H1 (cell line): Measurements from ENCODE around the gene WDR43.

Experiments
- EZH2 ChIP-seq: fragments of 200-600 bp; sonication (generic); IDR thresholded peaks from 2 replicates; pipeline ENCODE4 v1.7.1; 2012; ENCODE audit warnings: low read depth, mild to moderate bottlenecking, moderate library complexity, low read length, inconsistent platforms; ENCODE audit not compliant: severe bottlenecking
- FOSL1 ChIP-seq: IDR thresholded peaks from 2 replicates; pipeline ENCODE4 v1.6.1; 2011; ENCODE audit warnings: mild to moderate bottlenecking, low read depth, low read length, moderate library complexity; ENCODE audit not compliant: insufficient read depth
- SP1 ChIP-seq: IDR thresholded peaks from 2 replicates; pipeline ENCODE4 v1.6.1; 2011; ENCODE audit warnings: low read depth, low read length
- TAF1 ChIP-seq: IDR thresholded peaks from 2 replicates; pipeline ENCODE4 v1.6.1; 2011; ENCODE audit warnings: mild to moderate bottlenecking, low read depth, low read length
- TEAD4 ChIP-seq: IDR thresholded peaks from 2 replicates; pipeline ENCODE4 v1.6.1; 2012; ENCODE audit warnings: low read depth, low read length, inconsistent platforms, mixed read lengths
- TF ChIP-seq, protein P1 (sequence below), 3 experiments: IDR thresholded peaks; 1 replicate in 2 of 3; 2 replicates in 1 of 3; pipeline versions ENCODE4 v1.5.1 to v1.6.1; 2011; ENCODE audit warnings: low read length in 3 of 3, mild to moderate bottlenecking in 3 of 3, inconsistent platforms in 2 of 3, low read depth in 1 of 3, moderate library complexity in 1 of 3; ENCODE audit not compliant: insufficient read depth in 1 of 3; ENCODE audit errors: control extremely low read depth in 1 of 3
- TF ChIP-seq, protein P2 (sequence below): fragments of 300-600 bp; sonication (generic); IDR thresholded peaks from 2 replicates; pipeline ENCODE4 v1.7.1; 2012; ENCODE audit warnings: low read length, moderate library complexity, mild to moderate bottlenecking, inconsistent platforms; ENCODE audit not compliant: insufficient replicate concordance

DNA sequence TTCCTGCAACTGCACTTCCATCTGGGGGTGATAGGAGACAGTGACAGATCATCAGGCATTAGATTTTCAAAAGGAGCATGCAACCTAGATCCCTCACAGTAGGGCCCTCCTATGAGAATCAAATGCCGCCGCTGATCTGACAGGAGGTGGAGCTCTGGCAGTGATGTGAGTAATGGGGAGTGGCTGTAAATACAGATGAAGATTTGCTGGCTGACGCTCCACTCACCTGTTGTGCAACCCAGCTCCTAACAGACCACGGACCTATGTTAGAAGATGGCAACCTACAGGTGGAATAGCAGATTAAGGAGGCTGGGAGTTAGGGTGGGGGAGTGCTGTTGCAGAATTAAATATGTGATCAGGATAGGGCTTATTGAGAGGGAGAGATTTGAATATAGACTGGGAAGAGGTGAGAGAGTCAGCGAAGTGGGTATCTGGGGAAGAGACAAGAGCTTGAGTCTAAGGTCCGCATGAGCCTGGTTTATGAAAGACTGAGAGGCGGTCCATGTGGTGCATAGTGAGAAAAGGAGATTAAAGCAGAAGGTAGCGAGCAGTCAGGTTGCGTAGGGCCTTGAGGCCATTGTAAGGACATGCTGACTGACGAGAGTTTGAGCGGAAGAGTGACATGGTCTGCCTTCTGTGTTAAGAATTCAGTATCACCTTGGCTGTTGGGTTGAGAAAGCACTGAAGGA is 55.3 kb downstream of the WDR43 start:
- TF ChIP-seq, protein P1, sequence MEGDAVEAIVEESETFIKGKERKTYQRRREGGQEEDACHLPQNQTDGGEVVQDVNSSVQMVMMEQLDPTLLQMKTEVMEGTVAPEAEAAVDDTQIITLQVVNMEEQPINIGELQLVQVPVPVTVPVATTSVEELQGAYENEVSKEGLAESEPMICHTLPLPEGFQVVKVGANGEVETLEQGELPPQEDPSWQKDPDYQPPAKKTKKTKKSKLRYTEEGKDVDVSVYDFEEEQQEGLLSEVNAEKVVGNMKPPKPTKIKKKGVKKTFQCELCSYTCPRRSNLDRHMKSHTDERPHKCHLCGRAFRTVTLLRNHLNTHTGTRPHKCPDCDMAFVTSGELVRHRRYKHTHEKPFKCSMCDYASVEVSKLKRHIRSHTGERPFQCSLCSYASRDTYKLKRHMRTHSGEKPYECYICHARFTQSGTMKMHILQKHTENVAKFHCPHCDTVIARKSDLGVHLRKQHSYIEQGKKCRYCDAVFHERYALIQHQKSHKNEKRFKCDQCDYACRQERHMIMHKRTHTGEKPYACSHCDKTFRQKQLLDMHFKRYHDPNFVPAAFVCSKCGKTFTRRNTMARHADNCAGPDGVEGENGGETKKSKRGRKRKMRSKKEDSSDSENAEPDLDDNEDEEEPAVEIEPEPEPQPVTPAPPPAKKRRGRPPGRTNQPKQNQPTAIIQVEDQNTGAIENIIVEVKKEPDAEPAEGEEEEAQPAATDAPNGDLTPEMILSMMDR (IDR thresholded peaks at IDR 0.05; ENCODE audit: control extremely low read depth in 1 of 3, insufficient read depth in 1 of 3, low read depth in 1 of 3, low read length in 3 of 3): no peak
- TF ChIP-seq TAF1: no peak
- TF ChIP-seq EZH2: no peak
- no peak for TF ChIP-seq TEAD4
- TF ChIP-seq, protein P2, sequence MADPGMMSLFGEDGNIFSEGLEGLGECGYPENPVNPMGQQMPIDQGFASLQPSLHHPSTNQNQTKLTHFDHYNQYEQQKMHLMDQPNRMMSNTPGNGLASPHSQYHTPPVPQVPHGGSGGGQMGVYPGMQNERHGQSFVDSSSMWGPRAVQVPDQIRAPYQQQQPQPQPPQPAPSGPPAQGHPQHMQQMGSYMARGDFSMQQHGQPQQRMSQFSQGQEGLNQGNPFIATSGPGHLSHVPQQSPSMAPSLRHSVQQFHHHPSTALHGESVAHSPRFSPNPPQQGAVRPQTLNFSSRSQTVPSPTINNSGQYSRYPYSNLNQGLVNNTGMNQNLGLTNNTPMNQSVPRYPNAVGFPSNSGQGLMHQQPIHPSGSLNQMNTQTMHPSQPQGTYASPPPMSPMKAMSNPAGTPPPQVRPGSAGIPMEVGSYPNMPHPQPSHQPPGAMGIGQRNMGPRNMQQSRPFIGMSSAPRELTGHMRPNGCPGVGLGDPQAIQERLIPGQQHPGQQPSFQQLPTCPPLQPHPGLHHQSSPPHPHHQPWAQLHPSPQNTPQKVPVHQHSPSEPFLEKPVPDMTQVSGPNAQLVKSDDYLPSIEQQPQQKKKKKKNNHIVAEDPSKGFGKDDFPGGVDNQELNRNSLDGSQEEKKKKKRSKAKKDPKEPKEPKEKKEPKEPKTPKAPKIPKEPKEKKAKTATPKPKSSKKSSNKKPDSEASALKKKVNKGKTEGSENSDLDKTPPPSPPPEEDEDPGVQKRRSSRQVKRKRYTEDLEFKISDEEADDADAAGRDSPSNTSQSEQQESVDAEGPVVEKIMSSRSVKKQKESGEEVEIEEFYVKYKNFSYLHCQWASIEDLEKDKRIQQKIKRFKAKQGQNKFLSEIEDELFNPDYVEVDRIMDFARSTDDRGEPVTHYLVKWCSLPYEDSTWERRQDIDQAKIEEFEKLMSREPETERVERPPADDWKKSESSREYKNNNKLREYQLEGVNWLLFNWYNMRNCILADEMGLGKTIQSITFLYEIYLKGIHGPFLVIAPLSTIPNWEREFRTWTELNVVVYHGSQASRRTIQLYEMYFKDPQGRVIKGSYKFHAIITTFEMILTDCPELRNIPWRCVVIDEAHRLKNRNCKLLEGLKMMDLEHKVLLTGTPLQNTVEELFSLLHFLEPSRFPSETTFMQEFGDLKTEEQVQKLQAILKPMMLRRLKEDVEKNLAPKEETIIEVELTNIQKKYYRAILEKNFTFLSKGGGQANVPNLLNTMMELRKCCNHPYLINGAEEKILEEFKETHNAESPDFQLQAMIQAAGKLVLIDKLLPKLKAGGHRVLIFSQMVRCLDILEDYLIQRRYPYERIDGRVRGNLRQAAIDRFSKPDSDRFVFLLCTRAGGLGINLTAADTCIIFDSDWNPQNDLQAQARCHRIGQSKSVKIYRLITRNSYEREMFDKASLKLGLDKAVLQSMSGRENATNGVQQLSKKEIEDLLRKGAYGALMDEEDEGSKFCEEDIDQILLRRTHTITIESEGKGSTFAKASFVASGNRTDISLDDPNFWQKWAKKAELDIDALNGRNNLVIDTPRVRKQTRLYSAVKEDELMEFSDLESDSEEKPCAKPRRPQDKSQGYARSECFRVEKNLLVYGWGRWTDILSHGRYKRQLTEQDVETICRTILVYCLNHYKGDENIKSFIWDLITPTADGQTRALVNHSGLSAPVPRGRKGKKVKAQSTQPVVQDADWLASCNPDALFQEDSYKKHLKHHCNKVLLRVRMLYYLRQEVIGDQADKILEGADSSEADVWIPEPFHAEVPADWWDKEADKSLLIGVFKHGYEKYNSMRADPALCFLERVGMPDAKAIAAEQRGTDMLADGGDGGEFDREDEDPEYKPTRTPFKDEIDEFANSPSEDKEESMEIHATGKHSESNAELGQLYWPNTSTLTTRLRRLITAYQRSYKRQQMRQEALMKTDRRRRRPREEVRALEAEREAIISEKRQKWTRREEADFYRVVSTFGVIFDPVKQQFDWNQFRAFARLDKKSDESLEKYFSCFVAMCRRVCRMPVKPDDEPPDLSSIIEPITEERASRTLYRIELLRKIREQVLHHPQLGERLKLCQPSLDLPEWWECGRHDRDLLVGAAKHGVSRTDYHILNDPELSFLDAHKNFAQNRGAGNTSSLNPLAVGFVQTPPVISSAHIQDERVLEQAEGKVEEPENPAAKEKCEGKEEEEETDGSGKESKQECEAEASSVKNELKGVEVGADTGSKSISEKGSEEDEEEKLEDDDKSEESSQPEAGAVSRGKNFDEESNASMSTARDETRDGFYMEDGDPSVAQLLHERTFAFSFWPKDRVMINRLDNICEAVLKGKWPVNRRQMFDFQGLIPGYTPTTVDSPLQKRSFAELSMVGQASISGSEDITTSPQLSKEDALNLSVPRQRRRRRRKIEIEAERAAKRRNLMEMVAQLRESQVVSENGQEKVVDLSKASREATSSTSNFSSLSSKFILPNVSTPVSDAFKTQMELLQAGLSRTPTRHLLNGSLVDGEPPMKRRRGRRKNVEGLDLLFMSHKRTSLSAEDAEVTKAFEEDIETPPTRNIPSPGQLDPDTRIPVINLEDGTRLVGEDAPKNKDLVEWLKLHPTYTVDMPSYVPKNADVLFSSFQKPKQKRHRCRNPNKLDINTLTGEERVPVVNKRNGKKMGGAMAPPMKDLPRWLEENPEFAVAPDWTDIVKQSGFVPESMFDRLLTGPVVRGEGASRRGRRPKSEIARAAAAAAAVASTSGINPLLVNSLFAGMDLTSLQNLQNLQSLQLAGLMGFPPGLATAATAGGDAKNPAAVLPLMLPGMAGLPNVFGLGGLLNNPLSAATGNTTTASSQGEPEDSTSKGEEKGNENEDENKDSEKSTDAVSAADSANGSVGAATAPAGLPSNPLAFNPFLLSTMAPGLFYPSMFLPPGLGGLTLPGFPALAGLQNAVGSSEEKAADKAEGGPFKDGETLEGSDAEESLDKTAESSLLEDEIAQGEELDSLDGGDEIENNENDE: no peak
- no peak for TF ChIP-seq SP1
- no peak for TF ChIP-seq FOSL1
